Activated T-helper 1 cell treated with anti-CD3 and anti-CD28 coated beads, Interleukin-12 subunit alpha, Interleukin-12 subunit beta, Interleukin-2, Interleukin-4 antibody, amounts not matched to agents 30 ng/mL and 10 ng/mL and 1 ng/mL, durations not matched to agents 14 hours and 24 hours and 36 hours (primary cell): ENCODE measurements around the gene ARL2BP. TPM values are rescaled to one million over a fixed set of nuclear protein-coding genes. Genes with fewer than 3 reads are reported as not detected.

ENCODE experiments used
- total RNA-seq: library from RNA; stranded (reverse); gene quantifications from 2 replicates; pipeline ENCODE4 v1.2.3, GENCODE V29; 2022

Gene ARL2BP
- total RNA-seq, 1 donor from 2014 or later: 29.7 TPM

Other genes starting within 250 kb of the ARL2BP start
- gene CPNE2, start 152.7 kb upstream of the ARL2BP start, total RNA-seq: 3.7 and 4.6 TPM in 2 replicates
- gene PSME3IP1, start 59.2 kb upstream of the ARL2BP start, total RNA-seq: 116 and 124 TPM in 2 replicates
- gene RSPRY1, start 58.9 kb upstream of the ARL2BP start, total RNA-seq: 36.0 and 36.5 TPM in 2 replicates
- gene PLLP, start 39.4 kb downstream of the ARL2BP start, total RNA-seq: 0.26 TPM in 1 of 2 replicates, not detected in the other
- 11.4 and 11.5 TPM in 2 replicates for gene CCL22, start 113.5 kb downstream of the ARL2BP start, total RNA-seq
- not detected in 2 replicates for gene CX3CL1, start 127.2 kb downstream of the ARL2BP start, total RNA-seq
- gene CCL17, start 159.5 kb downstream of the ARL2BP start, total RNA-seq: 1.3 and 1.6 TPM in 2 replicates
- gene CIAPIN1, start 202.1 kb downstream of the ARL2BP start, total RNA-seq: 98.0 and 98.4 TPM in 2 replicates
- gene COQ9, start 202.2 kb downstream of the ARL2BP start, total RNA-seq: 51.2 and 51.6 TPM in 2 replicates
- gene POLR2C, start 217.4 kb downstream of the ARL2BP start, total RNA-seq: 89.2 and 90.9 TPM in 2 replicates
- 4.4 and 4.9 TPM in 2 replicates for gene DOK4, start 241.2 kb downstream of the ARL2BP start, total RNA-seq